MM.1S (cell line): Measurements from ENCODE around the gene DGKA.
A peak's percentile ranks its signal among the peaks of the same experiment; 100 is the strongest.

Experiments
- DNase-seq: peaks from one replicate; pipeline ENCODE4 v3.0.0-alpha.2; 2015
- H2AFZ ChIP-seq: fragments of 300-600 bp; sonication (generic); 2 replicates; pipeline ENCODE4 v1.6.0; 2016; ENCODE audit warnings: antibody characterized with exemption, low read length
- H3F3A ChIP-seq: fragments of 300-600 bp; sonication (generic); 2 replicates; pipeline ENCODE4 v1.6.1; 2016; ENCODE audit warnings: mild to moderate bottlenecking, antibody characterized with exemption, low read length, moderate library complexity, mixed read lengths; ENCODE audit not compliant: insufficient read depth
- H3K27ac ChIP-seq: fragments of 300-600 bp; sonication (generic); 2 replicates; pipeline ENCODE4 v1.5.1; 2016; ENCODE audit warnings: mild to moderate bottlenecking, low read length
- H3K27me3 ChIP-seq: fragments of 300-600 bp; sonication (generic); replicated peaks from 2 replicates; pipeline ENCODE4 v1.6.0; 2016; ENCODE audit warnings: low read length; ENCODE audit not compliant: insufficient read depth
- H3K36me3 ChIP-seq: fragments of 300-600 bp; sonication (generic); replicated peaks from 2 replicates; pipeline ENCODE4 v1.6.1; 2016; ENCODE audit warnings: mild to moderate bottlenecking, low read length, mixed read lengths; ENCODE audit not compliant: insufficient read depth
- H3K4me1 ChIP-seq: fragments of 300-600 bp; sonication (generic); 2 replicates; pipeline ENCODE4 v1.6.1; 2016; ENCODE audit warnings: low read length, mixed read lengths
- H3K4me2 ChIP-seq: fragments of 300-600 bp; sonication (generic); 2 replicates; pipeline ENCODE4 v1.6.0; 2016; ENCODE audit warnings: low read depth, low read length
- H3K4me3 ChIP-seq: fragments of 300-600 bp; sonication (generic); 2 replicates; pipeline ENCODE4 v1.5.1; 2016; ENCODE audit warnings: low read length, mixed read lengths
- H3K79me2 ChIP-seq: fragments of 300-600 bp; sonication (generic); 2 replicates; pipeline ENCODE4 v1.6.1; 2016; ENCODE audit warnings: mixed run types, low read length, mixed read lengths
- H3K9ac ChIP-seq: fragments of 300-600 bp; sonication (generic); 2 replicates; pipeline ENCODE4 v1.6.1; 2016; ENCODE audit warnings: low read length, mixed read lengths
- H3K9me2 ChIP-seq: fragments of 300-600 bp; sonication (generic); replicated peaks from 2 replicates; pipeline ENCODE4 v1.6.1; 2016; ENCODE audit warnings: mild to moderate bottlenecking, low read length, mixed read lengths; ENCODE audit not compliant: insufficient read depth
- H3K9me3 ChIP-seq: fragments of 300-600 bp; sonication (generic); replicated peaks from 2 replicates; pipeline ENCODE4 v1.6.1; 2016; ENCODE audit warnings: mild to moderate bottlenecking, low read length, mixed read lengths; ENCODE audit not compliant: insufficient read depth
- H4K20me1 ChIP-seq: fragments of 300-600 bp; sonication (generic); 2 replicates; pipeline ENCODE4 v1.6.1; 2016; ENCODE audit warnings: mild to moderate bottlenecking, low read length, moderate library complexity, mixed read lengths; ENCODE audit not compliant: insufficient read depth
- CTCF ChIP-seq: fragments of 300-600 bp; sonication (generic); IDR thresholded peaks from 2 replicates; pipeline ENCODE4 v1.5.1; 2016; ENCODE audit warnings: antibody characterized with exemption, low read length, mixed read lengths
- EZH2 ChIP-seq: fragments of 300-600 bp; sonication (generic); optimal IDR thresholded peaks from 2 replicates; pipeline ENCODE3; 2017; ENCODE audit warnings: low read depth, mild to moderate bottlenecking, antibody characterized with exemption, low read length, mixed read lengths
- EZH2phosphoT487 ChIP-seq: fragments of 300-600 bp; sonication (generic); IDR thresholded peaks from 2 replicates; pipeline ENCODE4 v1.6.1; 2018; ENCODE audit warnings: antibody characterized with exemption, low read length

DGKA gene

GRCh38 chr12:55965240-55965639 is 34.3 kb downstream of the DGKA start:
- Histone ChIP-seq H3K36me3 (no peaks in the 10 kb centered on the region), H3F3A (peaks cover 6% of the 10 kb centered on the region; the same call in 1 of the 2 replicates), H3K4me2 (no peak overlapping the region), H3K9me2 (no peaks in the 10 kb centered on the region), H3K27ac (no peak overlapping the region), H2AFZ (peak overlapping the region; percentile 93; the same call in 1 of the 2 replicates), H4K20me1 (no peaks in the 10 kb centered on the region), H3K27me3 (no peaks in the 10 kb centered on the region), H3K9ac (no peak overlapping the region), H3K79me2 (peaks cover 9% of the 10 kb centered on the region), H3K9me3 (no peaks in the 10 kb centered on the region), H3K4me1 (peaks cover 5% of the 10 kb centered on the region), H3K4me3 (no peak overlapping the region)
- TF ChIP-seq EZH2 = no peak
- no peak for TF ChIP-seq CTCF
- TF ChIP-seq EZH2phosphoT487 = no peak
- DNase-seq = no peak

- no peaks in the 10 kb centered on the region for H3K27me3 ChIP-seq
- peak within 1 kb of the TSS; percentile 17; the same call in 1 of the 2 replicates for H3K27ac ChIP-seq
- H3K9me2 ChIP-seq = no peaks in the 10 kb centered on the region
- TF ChIP-seq EZH2 = no peak
- TF ChIP-seq EZH2phosphoT487 = no peak
- no peak for TF ChIP-seq CTCF
- no peaks in the 10 kb centered on the region for H4K20me1 ChIP-seq
- H3K4me1 ChIP-seq = peaks cover 5% of the 10 kb centered on the region
- peak within 1 kb of the TSS; percentile 96 for H3K4me3 ChIP-seq
- peaks cover 6% of the 10 kb centered on the region; the same call in 1 of the 2 replicates for H3F3A ChIP-seq
- H2AFZ ChIP-seq = peak within 1 kb of the TSS; percentile 93
- peak within 1 kb of the TSS; percentile 87 for H3K9ac ChIP-seq
- H3K4me2 ChIP-seq = peak within 1 kb of the TSS; percentile 94
- no peaks in the 10 kb centered on the region for H3K9me3 ChIP-seq
- no peaks in the 10 kb centered on the region for H3K36me3 ChIP-seq
- peaks cover 9% of the 10 kb centered on the region for H3K79me2 ChIP-seq
- peak; percentile 24 for DNase-seq
These were observed 35.0 kb downstream of the DGKA start, which contains the start of gene PMEL for GRCh38 chr12:55965941-55966407. Gene PMEL (minus strand): TSS chr12:55966042. CDS start chr12:55966011, 31 bp downstream.

- Histone ChIP-seq H3K27me3 (no peaks in the 10 kb centered on the region), H3K36me3 (no peaks in the 10 kb centered on the region), H3K27ac (peak within 1 kb of the TSS; percentile 17; the same call in 1 of the 2 replicates), H3K9me3 (no peaks in the 10 kb centered on the region), H2AFZ (peak within 1 kb of the TSS; percentile 93), H3K4me3 (peak within 1 kb of the TSS; percentile 96), H3F3A (peaks cover 6% of the 10 kb centered on the region; the same call in 1 of the 2 replicates), H3K4me2 (peak within 1 kb of the TSS; percentile 94), H4K20me1 (no peaks in the 10 kb centered on the region), H3K9ac (peak within 1 kb of the TSS; percentile 87), H3K79me2 (peaks cover 9% of the 10 kb centered on the region), H3K9me2 (no peaks in the 10 kb centered on the region), H3K4me1 (peaks cover 5% of the 10 kb centered on the region)
- TF ChIP-seq EZH2phosphoT487 (no peak), CTCF (no peak), EZH2 (no peak)
- DNase-seq = peak; percentile 89
These were observed 35.7 kb downstream of the DGKA start, which contains the start of gene CDK2 for GRCh38 chr12:55966408-55967281. Gene CDK2 (plus strand): TSS chr12:55966830. CDS start chr12:55967009, 179 bp downstream.
